ENCODE measurements around the gene GNPTG.
A peak's percentile ranks its signal among the peaks of the same experiment; 100 is the strongest.
"Not testable (repeated sequence)": the region's sequence is repeated elsewhere in the genome, so short reads cannot be mapped to it uniquely, and the experiment has no call there.

GNPTG gene

GRCh38 chr16:1320097-1320496, 31.6 kb upstream of the GNPTG start:
- DNase-seq = no peak

GRCh38 chr16:1320658-1321240, 31.0 kb upstream of the GNPTG start:
- DNase-seq = no peak

- no peak for DNase-seq
Measured at GRCh38 chr16:1322407-1322806, 29.3 kb upstream of the GNPTG start.

GRCh38 chr16:1323296-1324239, 28.2 kb upstream of the GNPTG start:
- DNase-seq = no peak

GRCh38 chr16:1324286-1324826, 27.4 kb upstream of the GNPTG start:
- DNase-seq = no peak

GRCh38 chr16:1325261-1325660, 26.5 kb upstream of the GNPTG start:
- no peak for DNase-seq

GRCh38 chr16:1325673-1326371, 25.9 kb upstream of the GNPTG start:
- DNase-seq = no peak

- DNase-seq = no peak
Measured at GRCh38 chr16:1326391-1326790, 25.3 kb upstream of the GNPTG start.

- no peak for DNase-seq
Measured at GRCh38 chr16:1326946-1327618, 24.6 kb upstream of the GNPTG start.

GRCh38 chr16:1327619-1327947, 24.1 kb upstream of the GNPTG start:
- DNase-seq = no peak

- not testable (repeated sequence) for DNase-seq
Measured at GRCh38 chr16:1328136-1328535, 23.6 kb upstream of the GNPTG start.

- not testable (repeated sequence) for DNase-seq
Measured at GRCh38 chr16:1328961-1329360, 22.8 kb upstream of the GNPTG start.

GRCh38 chr16:1330260-1330914, 21.3 kb upstream of the GNPTG start:
- peak in 1 of 2 donors; percentile 27 for DNase-seq

GRCh38 chr16:1330931-1331711, 20.6 kb upstream of the GNPTG start:
- DNase-seq = no peak

- peak; percentile 28 for DNase-seq
Measured at GRCh38 chr16:1331712-1332617, 19.8 kb upstream of the GNPTG start.

GRCh38 chr16:1332618-1333148, 19.0 kb upstream of the GNPTG start:
- no peak for DNase-seq

- peak in 1 of 2 donors; percentile 60 for DNase-seq
Measured at GRCh38 chr16:1333149-1333812, 18.4 kb upstream of the GNPTG start, which contains the start of gene BAIAP3. TSS of gene BAIAP3 (plus strand) at chr16:1333645. CDS start at chr16:1338550, 4,905 bp downstream.

- no peak for DNase-seq
Measured at GRCh38 chr16:1333854-1334700, 17.7 kb upstream of the GNPTG start.
